Karpas-422 (cell line): ENCODE measurements around the gene DMXL2. TPM values are rescaled to one million over a fixed set of nuclear protein-coding genes. Genes with fewer than 3 reads are reported as not detected.
"Not testable (repeated sequence)": the region's sequence is repeated elsewhere in the genome, so short reads cannot be mapped to it uniquely, and the experiment has no call there.

Experiments used
- DNase-seq: peaks from one replicate; pipeline ENCODE4 v3.0.0-alpha.2; 2015
- H2AFZ ChIP-seq: fragments of 200-600 bp; sonication (generic); 2 replicates; pipeline ENCODE4 v1.6.1; 2014; ENCODE audit warnings: antibody characterized with exemption, low read length, mixed read lengths
- H3K27ac ChIP-seq: fragments of 200-600 bp; sonication (generic); 2 replicates; pipeline ENCODE4 v1.5.1; 2014; ENCODE audit warnings: mild to moderate bottlenecking, low read length, moderate library complexity
- H3K27me3 ChIP-seq: fragments of 200-600 bp; sonication (generic); 2 replicates; pipeline ENCODE4 v1.6.1; 2014; ENCODE audit warnings: low read length, mixed read lengths
- H3K36me3 ChIP-seq: fragments of 200-600 bp; sonication (generic); 2 replicates; pipeline ENCODE4 v1.6.1; 2014; ENCODE audit warnings: low read length, mixed read lengths; ENCODE audit not compliant: insufficient read depth
- H3K4me1 ChIP-seq: fragments of 200-600 bp; sonication (generic); 2 replicates; pipeline ENCODE4 v1.6.1; 2014; ENCODE audit warnings: mild to moderate bottlenecking, low read length, mixed read lengths
- H3K4me2 ChIP-seq: fragments of 200-600 bp; sonication (generic); 2 replicates; pipeline ENCODE4 v1.6.1; 2014; ENCODE audit warnings: low read length, low read depth, mild to moderate bottlenecking; ENCODE audit not compliant: poor library complexity, severe bottlenecking
- H3K4me3 ChIP-seq: fragments of 200-600 bp; sonication (generic); 2 replicates; pipeline ENCODE4 v1.5.1; 2014; ENCODE audit warnings: mild to moderate bottlenecking, antibody characterized with exemption, low read length, mixed read lengths
- H3K79me2 ChIP-seq: fragments of 200-600 bp; sonication (generic); 2 replicates; pipeline ENCODE4 v1.6.1; 2014; ENCODE audit warnings: mild to moderate bottlenecking, low read length, mixed read lengths
- H3K9ac ChIP-seq: fragments of 200-600 bp; sonication (generic); 2 replicates; pipeline ENCODE4 v1.6.0; 2014; ENCODE audit warnings: low read length
- H3K9me2 ChIP-seq: fragments of 200-600 bp; sonication (generic), shearing (Covaris generic); replicated peaks from 2 replicates; pipeline ENCODE4 v1.6.0; 2014; ENCODE audit warnings: mild to moderate bottlenecking, low read length, moderate library complexity; ENCODE audit not compliant: insufficient read depth
- H3K9me3 ChIP-seq: fragments of 300-700, 200-600 bp; sonication (generic); 2 replicates; pipeline ENCODE4 v1.6.1; 2014; ENCODE audit warnings: low read length, mixed read lengths
- H4K20me1 ChIP-seq: fragments of 200-600 bp; sonication (generic); 2 replicates; pipeline ENCODE4 v1.6.1; 2014; ENCODE audit warnings: mild to moderate bottlenecking, antibody characterized with exemption, low read length, low read depth; ENCODE audit not compliant: insufficient read depth
- total RNA-seq: library from RNA; depleted of rRNA; stranded (reverse); fragments of >200 nt; shearing (Covaris generic); gene quantifications from 2 replicates; pipeline ENCODE4 v1.2.3, GENCODE V29; 2014; ENCODE audit warnings: low replicate concordance

Gene DMXL2
- total RNA-seq, 1 experiment from 2014 or later = 17.8 TPM

- Histone ChIP-seq H3K4me1 (no peaks in the 10 kb centered on the region), H3K9me2 (no peaks in the 10 kb centered on the region), H3K4me3 (no peak overlapping the region), H2AFZ (no peak overlapping the region), H3K27ac (no peak overlapping the region), H3K79me2 (no peaks in the 10 kb centered on the region), H3K36me3 (no peaks in the 10 kb centered on the region), H3K27me3 (no peaks in the 10 kb centered on the region), H3K4me2 (no peak overlapping the region), H4K20me1 (no peaks in the 10 kb centered on the region), H3K9me3 (no peaks in the 10 kb centered on the region), H3K9ac (no peak overlapping the region)
- DNase-seq = no peak
Observed at GRCh38 chr15:51576911-51577500, 45.6 kb downstream of the DMXL2 start.

- no peak overlapping the region for H3K27ac ChIP-seq
- H3K79me2 ChIP-seq = no peaks in the 10 kb centered on the region
- no peak overlapping the region for H3K4me2 ChIP-seq
- no peaks in the 10 kb centered on the region for H3K9me2 ChIP-seq
- no peaks in the 10 kb centered on the region for H3K36me3 ChIP-seq
- no peak overlapping the region for H3K4me3 ChIP-seq
- H3K9ac ChIP-seq = no peak overlapping the region
- H4K20me1 ChIP-seq = no peaks in the 10 kb centered on the region
- no peaks in the 10 kb centered on the region for H3K9me3 ChIP-seq
- H3K27me3 ChIP-seq = no peaks in the 10 kb centered on the region
- DNase-seq = no peak
- no peaks in the 10 kb centered on the region for H3K4me1 ChIP-seq
- no peak overlapping the region for H2AFZ ChIP-seq
Observed at GRCh38 chr15:51576286-51576850, 46.2 kb downstream of the DMXL2 start.

GRCh38 chr15:51575775-51576174, 46.8 kb downstream of the DMXL2 start:
- no peaks in the 10 kb centered on the region for H3K9me2 ChIP-seq
- no peaks in the 10 kb centered on the region for H3K4me1 ChIP-seq
- no peak overlapping the region for H3K4me3 ChIP-seq
- H3K4me2 ChIP-seq = no peak overlapping the region
- H3K9me3 ChIP-seq = no peaks in the 10 kb centered on the region
- no peaks in the 10 kb centered on the region for H4K20me1 ChIP-seq
- H3K79me2 ChIP-seq = no peaks in the 10 kb centered on the region
- no peaks in the 10 kb centered on the region for H3K36me3 ChIP-seq
- H2AFZ ChIP-seq = no peak overlapping the region
- no peak overlapping the region for H3K9ac ChIP-seq
- no peak overlapping the region for H3K27ac ChIP-seq
- no peaks in the 10 kb centered on the region for H3K27me3 ChIP-seq
- no peak for DNase-seq

GRCh38 chr15:51573352-51573751, 49.2 kb downstream of the DMXL2 start:
- not testable (repeated sequence) for H3K4me3 ChIP-seq, H4K20me1 ChIP-seq, H3K79me2 ChIP-seq, H2AFZ ChIP-seq, H3K36me3 ChIP-seq, H3K4me2 ChIP-seq, H3K27ac ChIP-seq, H3K4me1 ChIP-seq, H3K27me3 ChIP-seq, H3K9ac ChIP-seq, DNase-seq, H3K9me3 ChIP-seq, H3K9me2 ChIP-seq

- not testable (repeated sequence) for DNase-seq, H2AFZ ChIP-seq, H3K4me2 ChIP-seq
Observed at GRCh38 chr15:51568939-51569784, 53.4 kb downstream of the DMXL2 start.

GRCh38 chr15:51561271-51561670, 61.3 kb downstream of the DMXL2 start:
- no peaks in the 10 kb centered on the region for H3K4me1 ChIP-seq
- no peaks in the 10 kb centered on the region for H3K79me2 ChIP-seq

More at GRCh38 chr15:51568939-51569784, 53.4 kb downstream of the DMXL2 start:
- not testable (repeated sequence) for H3K27ac ChIP-seq, H3K9ac ChIP-seq, H3K9me2 ChIP-seq, H3K27me3 ChIP-seq, H4K20me1 ChIP-seq, H3K79me2 ChIP-seq, H3K4me3 ChIP-seq, H3K9me3 ChIP-seq, H3K4me1 ChIP-seq, H3K36me3 ChIP-seq

GRCh38 chr15:51558876-51559275, 63.7 kb downstream of the DMXL2 start:
- Histone ChIP-seq H3K27me3 (no peaks in the 10 kb centered on the region), H3K4me1 (no peaks in the 10 kb centered on the region), H3K27ac (no peak overlapping the region)

More at GRCh38 chr15:51561271-51561670, 61.3 kb downstream of the DMXL2 start:
- Histone ChIP-seq H3K9me2 (no peaks in the 10 kb centered on the region), H3K4me3 (no peak overlapping the region), H3K27me3 (no peaks in the 10 kb centered on the region), H2AFZ (no peak overlapping the region), H4K20me1 (no peaks in the 10 kb centered on the region), H3K9ac (no peak overlapping the region), H3K9me3 (no peaks in the 10 kb centered on the region), H3K4me2 (no peak overlapping the region), H3K36me3 (no peaks in the 10 kb centered on the region), H3K27ac (no peak overlapping the region)
- DNase-seq = no peak

GRCh38 chr15:51558411-51558810, 64.2 kb downstream of the DMXL2 start:
- no peak overlapping the region for H3K4me3 ChIP-seq
- no peak overlapping the region for H2AFZ ChIP-seq
- no peaks in the 10 kb centered on the region for H3K79me2 ChIP-seq
- no peak for DNase-seq
- no peaks in the 10 kb centered on the region for H3K9me2 ChIP-seq
- H3K36me3 ChIP-seq = no peaks in the 10 kb centered on the region
- H3K4me1 ChIP-seq = no peaks in the 10 kb centered on the region
- H3K27me3 ChIP-seq = no peaks in the 10 kb centered on the region
- no peaks in the 10 kb centered on the region for H4K20me1 ChIP-seq
- H3K9ac ChIP-seq = no peak overlapping the region
- H3K27ac ChIP-seq = no peak overlapping the region
- H3K9me3 ChIP-seq = no peaks in the 10 kb centered on the region
- no peak overlapping the region for H3K4me2 ChIP-seq

More at GRCh38 chr15:51558876-51559275, 63.7 kb downstream of the DMXL2 start:
- Histone ChIP-seq H3K9ac (no peak overlapping the region), H3K79me2 (no peaks in the 10 kb centered on the region), H3K4me3 (no peak overlapping the region), H3K9me2 (no peaks in the 10 kb centered on the region), H3K36me3 (no peaks in the 10 kb centered on the region), H4K20me1 (no peaks in the 10 kb centered on the region), H3K4me2 (no peak overlapping the region), H2AFZ (no peak overlapping the region), H3K9me3 (no peaks in the 10 kb centered on the region)
- no peak for DNase-seq
